ENCODE results near the gene IRS2.
"Not testable (repeated sequence)": the region's sequence is repeated elsewhere in the genome, so short reads cannot be mapped to it uniquely, and the experiment has no call there.

The IRS2 gene

GRCh38 chr13:109751477-109751876, 34.9 kb downstream of the IRS2 start:
- DNase-seq (ENCODE audit: low spot score) = no peak

GRCh38 chr13:109750221-109750775, 36.1 kb downstream of the IRS2 start:
- DNase-seq (ENCODE audit: low spot score) = no peak

GRCh38 chr13:109749365-109749764, 37.0 kb downstream of the IRS2 start:
- no peak for DNase-seq (ENCODE audit: low spot score)

GRCh38 chr13:109748677-109749076, 37.7 kb downstream of the IRS2 start:
- DNase-seq (ENCODE audit: low spot score) = no peak

GRCh38 chr13:109747524-109747923, 38.9 kb downstream of the IRS2 start:
- DNase-seq (ENCODE audit: low spot score) = no peak

- DNase-seq (ENCODE audit: low spot score) = no peak
Measured at GRCh38 chr13:109746364-109746763, 40.0 kb downstream of the IRS2 start.

GRCh38 chr13:109745702-109746101, 40.7 kb downstream of the IRS2 start:
- DNase-seq (ENCODE audit: low spot score) = no peak

GRCh38 chr13:109745060-109745459, 41.3 kb downstream of the IRS2 start:
- DNase-seq (ENCODE audit: low spot score) = no peak

- no peak for DNase-seq (ENCODE audit: low spot score)
Measured at GRCh38 chr13:109744512-109745051, 41.8 kb downstream of the IRS2 start.

GRCh38 chr13:109743706-109744453, 42.5 kb downstream of the IRS2 start:
- no peak for DNase-seq (ENCODE audit: low spot score)

- DNase-seq (ENCODE audit: low spot score) = no peak
Measured at GRCh38 chr13:109741966-109742365, 44.4 kb downstream of the IRS2 start.

GRCh38 chr13:109740721-109741120, 45.7 kb downstream of the IRS2 start:
- DNase-seq (ENCODE audit: low spot score) = no peak

- no peak for DNase-seq (ENCODE audit: low spot score)
Measured at GRCh38 chr13:109740121-109740520, 46.3 kb downstream of the IRS2 start.

GRCh38 chr13:109738298-109738746, 48.1 kb downstream of the IRS2 start:
- DNase-seq (ENCODE audit: low spot score) = no peak

- no peak for DNase-seq (ENCODE audit: low spot score)
Measured at GRCh38 chr13:109737606-109738005, 48.8 kb downstream of the IRS2 start.

GRCh38 chr13:109737046-109737573, 49.3 kb downstream of the IRS2 start:
- DNase-seq (ENCODE audit: low spot score) = no peak

- no peak for DNase-seq (ENCODE audit: low spot score)
Measured at GRCh38 chr13:109735436-109735966, 50.9 kb downstream of the IRS2 start.

- DNase-seq (ENCODE audit: low spot score) = no peak
Measured at GRCh38 chr13:109734002-109734785, 52.2 kb downstream of the IRS2 start.

GRCh38 chr13:109733550-109733949, 52.8 kb downstream of the IRS2 start:
- no peak for DNase-seq (ENCODE audit: low spot score)

- DNase-seq (ENCODE audit: low spot score) = not testable (repeated sequence)
Measured at GRCh38 chr13:109732470-109733170, 53.8 kb downstream of the IRS2 start.

GRCh38 chr13:109730812-109731335, 55.5 kb downstream of the IRS2 start:
- DNase-seq (ENCODE audit: low spot score) = no peak

All from putamen (tissue), 1 donor.